SH-SY5Y (cell line): ENCODE results near the gene LRRC56.

Experiments
- GATA2 ChIP-seq: IDR thresholded peaks from 2 replicates; pipeline ENCODE4 v1.6.1; 2011; ENCODE audit warnings: mild to moderate bottlenecking, low read depth, low read length
- GATA3 ChIP-seq: IDR thresholded peaks from 2 replicates; pipeline ENCODE4 v1.6.1; 2011; ENCODE audit warnings: low read depth, mild to moderate bottlenecking, low read length, moderate library complexity

DNA sequence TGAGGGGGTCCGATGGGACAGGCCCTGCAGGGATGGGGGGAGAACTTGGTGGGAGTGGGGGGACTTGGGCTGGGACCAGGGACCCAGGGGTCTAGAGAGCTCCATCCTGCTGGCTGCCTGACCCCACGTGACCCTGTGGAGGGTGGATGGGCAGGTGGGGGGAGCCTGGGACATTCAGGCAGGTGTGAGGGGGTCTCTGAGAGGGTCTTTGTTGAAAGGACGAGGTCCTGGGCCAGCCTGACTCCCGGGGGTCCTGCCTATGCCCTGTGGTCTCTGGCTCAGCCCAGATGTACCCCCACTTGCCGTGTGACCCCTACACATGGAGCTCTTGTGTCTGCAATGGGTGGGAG lies 7.5 kb downstream of the LRRC56 start:
- TF ChIP-seq GATA2 (no peak), GATA3 (no peak)
